Measurements from ENCODE around the gene DUS2. TPM values are rescaled to one million over a fixed set of nuclear protein-coding genes. Genes with fewer than 3 reads are reported as not detected.

Gene DUS2
- total RNA-seq, 1 experiment from 2014 or later = 27.9 TPM

GRCh38 chr16:68037841-68038597 is 14.9 kb downstream of the DUS2 start (continued):
- TF ChIP-seq OVOL2 (CRISPR knock-in tag; IDR thresholded peaks at IDR 0.05; ENCODE audit: borderline replicate concordance) = no peak

GRCh38 chr16:68040506-68041288 is 17.6 kb downstream of the DUS2 start:
- CTCF ChIA-PET = interaction anchor here (0.5 to 2.0 kb wide), 54 partner anchors 12 to 930 kb away, joined by 3 to 29 read pairs (median 4); partner anchors contain the start of genes DDX28, DPEP2NB, DPEP3 and DUS2
- POLR2A ChIA-PET = interaction anchor here (0.7 to 1.0 kb wide), 2 partner anchors 17 to 1029 kb away, joined by 4 to 9 read pairs; partner anchors contain the start of genes DDX28 and DUS2
- no peaks in the 10 kb centered on the region for H3K9me3 Mint-ChIP-seq

More at GRCh38 chr16:68040506-68041288, 17.6 kb downstream of the DUS2 start:
- Mint-ChIP-seq H3K27me3 (ENCODE audit: low read depth) (no peaks in the 10 kb centered on the region), H3K4me3 (no peak overlapping the region), H3K27ac (peak overlapping the region; percentile 86), H3K36me3 (peaks cover 8% of the 10 kb centered on the region), H3K4me1 (no peaks in the 10 kb centered on the region)
- TF ChIP-seq AFF4 (CRISPR knock-in tag; IDR thresholded peaks at IDR 0.05; ENCODE audit: borderline replicate concordance) (no peak), RELA (CRISPR knock-in tag; IDR thresholded peaks at IDR 0.05; ENCODE audit: borderline replicate concordance) (no peak), ATF3 (CRISPR knock-in tag; conservative IDR thresholded peaks at IDR 0.05) (no peak), ZMAT4 (CRISPR knock-in tag; IDR thresholded peaks at IDR 0.05) (no peak), MLX (CRISPR knock-in tag; IDR thresholded peaks at IDR 0.05) (no peak), GRHL2 (CRISPR knock-in tag; IDR thresholded peaks at IDR 0.05; ENCODE audit: insufficient replicate concordance, severe bottlenecking) (no peak), CTCF (IDR thresholded peaks at IDR 0.05) (peak; percentile 88), NFE2L1 (CRISPR knock-in tag; IDR thresholded peaks at IDR 0.05) (no peak), HMGA2 (CRISPR knock-in tag; IDR thresholded peaks at IDR 0.05) (no peak)
- ATAC-seq (peak; percentile 100), DNase-seq (ENCODE audit: low spot score) (peak; percentile 93)
